Chondrocyte (in vitro differentiated cells): ENCODE results near the gene DSN1. TPM values are rescaled to one million over a fixed set of nuclear protein-coding genes. Genes with fewer than 3 reads are reported as not detected.

Experiments
- DNase-seq: peaks from one replicate; pipeline ENCODE4 v3.0.0; 2021; ENCODE audit warnings: mixed read lengths, low spot score
- H3K27ac Mint-ChIP-seq: one replicate; pipeline ENCODE4 v1.8.0; 2021; ENCODE audit warnings: mild to moderate bottlenecking, moderate library complexity, mixed read lengths; ENCODE audit not compliant: unreplicated experiment
- H3K27me3 Mint-ChIP-seq: 2 replicates; pipeline ENCODE4 v1.8.0; 2021; ENCODE audit warnings: low read depth, mixed read lengths
- H3K36me3 Mint-ChIP-seq: 2 replicates; pipeline ENCODE4 v1.8.0; 2021; ENCODE audit warnings: low read depth, mixed read lengths
- H3K4me1 Mint-ChIP-seq: 2 replicates; pipeline ENCODE4 v1.8.0; 2021; ENCODE audit warnings: low read depth, mild to moderate bottlenecking, mixed read lengths
- H3K4me3 Mint-ChIP-seq: one replicate; pipeline ENCODE4 v1.8.0; 2021; ENCODE audit warnings: mild to moderate bottlenecking, moderate library complexity, mixed read lengths; ENCODE audit not compliant: unreplicated experiment
- H3K9me3 Mint-ChIP-seq: 2 replicates; pipeline ENCODE4 v1.8.0; 2021; ENCODE audit warnings: low read depth, mixed read lengths
- CTCF ChIP-seq: fragments of 200-600 bp; sonication (generic); IDR thresholded peaks from 2 replicates; pipeline ENCODE4 v1.5.0; 2021; ENCODE audit warnings: antibody characterized with exemption, mild to moderate bottlenecking, moderate library complexity
- total RNA-seq: library from RNA; stranded (reverse); gene quantifications from 3 replicates; pipeline ENCODE4 v1.2.1, GENCODE V29; 2021

The DSN1 gene
- total RNA-seq, 1 donor from 2014 or later: 8.3 TPM

DNA sequence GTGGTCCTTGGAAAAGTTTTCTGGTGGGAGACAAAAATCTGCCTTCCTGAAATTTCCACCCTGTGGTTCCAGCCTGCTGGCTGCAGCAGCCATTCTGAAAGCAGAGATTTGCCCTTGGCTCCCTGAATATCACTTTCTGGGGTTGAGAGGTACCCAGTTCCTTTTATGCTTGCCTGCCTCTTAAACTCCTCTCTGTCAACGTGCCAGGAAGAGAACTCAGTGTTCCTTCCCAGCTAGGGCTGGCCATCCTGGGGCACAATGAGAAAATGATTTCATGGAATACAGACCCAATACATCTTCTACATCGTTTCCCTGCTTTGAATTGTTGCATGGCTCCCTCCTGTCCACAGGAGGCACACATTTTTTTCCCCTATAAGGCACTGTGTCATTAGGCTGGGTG, 1.6 kb upstream of the DSN1 start:
- Mint-ChIP-seq H3K27ac (peak overlapping the region; percentile 100), H3K27me3 (no peaks in the 10 kb centered on the region), H3K36me3 (peaks cover 2% of the 10 kb centered on the region), H3K4me3 (no peak overlapping the region), H3K9me3 (no peaks in the 10 kb centered on the region), H3K4me1 (peaks cover 23% of the 10 kb centered on the region)
- no peak for DNase-seq
- TF ChIP-seq CTCF: no peak

DNA sequence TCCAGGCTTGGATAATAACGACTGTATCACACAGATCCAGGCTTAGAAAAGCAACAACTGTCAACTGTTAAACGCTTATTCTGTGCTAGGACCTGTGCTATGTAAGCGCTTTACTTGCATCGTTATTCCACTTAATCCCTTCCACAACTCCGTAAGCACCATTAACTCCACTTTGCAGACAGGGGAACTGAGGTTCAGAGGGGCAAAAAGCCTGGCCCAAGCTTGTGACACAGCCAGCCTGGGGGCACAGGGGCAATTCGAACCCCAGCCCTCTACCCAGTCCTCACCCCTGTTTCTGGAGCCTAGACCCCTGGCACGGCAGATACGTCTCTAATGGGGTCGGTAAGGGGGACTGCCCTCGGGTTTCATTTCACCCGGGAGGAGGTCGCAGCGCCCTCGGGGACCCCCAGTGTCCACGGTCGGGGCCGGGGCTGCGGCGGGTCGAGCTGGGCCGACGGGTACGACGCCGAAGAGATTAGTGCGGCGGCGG, 411 bp downstream of the DSN1 start:
- no peak for TF ChIP-seq CTCF
- peak overlapping the region; percentile 90 for H3K4me3 Mint-ChIP-seq
- no peaks in the 10 kb centered on the region for H3K27me3 Mint-ChIP-seq
- H3K36me3 Mint-ChIP-seq: no peaks in the 10 kb centered on the region
- H3K9me3 Mint-ChIP-seq: no peaks in the 10 kb centered on the region
- H3K4me1 Mint-ChIP-seq: peaks cover 23% of the 10 kb centered on the region
- peak overlapping the region; percentile 100 for H3K27ac Mint-ChIP-seq
- no peak for DNase-seq

DNA sequence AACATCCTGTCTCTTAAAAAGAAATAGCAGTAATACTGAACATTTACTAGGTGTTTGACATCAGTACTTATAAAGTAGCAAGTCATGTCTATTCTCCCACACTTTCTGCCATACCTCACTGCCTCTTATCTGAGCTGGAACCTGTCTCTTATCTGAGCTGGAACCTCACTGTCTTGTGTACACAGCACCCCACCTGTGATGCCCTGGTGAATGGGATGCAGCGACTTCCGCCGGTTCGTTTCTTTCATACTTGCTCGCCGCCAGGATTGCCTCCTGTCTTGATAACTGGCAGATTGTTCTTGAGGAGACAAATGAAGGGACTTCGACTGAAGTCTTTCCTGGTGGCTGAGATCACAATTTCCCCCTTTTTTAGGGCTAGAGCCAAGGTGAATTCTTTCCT, 2.9 kb downstream of the DSN1 start:
- H3K4me3 Mint-ChIP-seq: no peak overlapping the region
- H3K9me3 Mint-ChIP-seq: no peaks in the 10 kb centered on the region
- TF ChIP-seq CTCF: no peak
- DNase-seq: no peak
- no peak overlapping the region for H3K27ac Mint-ChIP-seq
- no peaks in the 10 kb centered on the region for H3K27me3 Mint-ChIP-seq
- peaks cover 23% of the 10 kb centered on the region for H3K4me1 Mint-ChIP-seq
- H3K36me3 Mint-ChIP-seq: no peaks in the 10 kb centered on the region

DNA sequence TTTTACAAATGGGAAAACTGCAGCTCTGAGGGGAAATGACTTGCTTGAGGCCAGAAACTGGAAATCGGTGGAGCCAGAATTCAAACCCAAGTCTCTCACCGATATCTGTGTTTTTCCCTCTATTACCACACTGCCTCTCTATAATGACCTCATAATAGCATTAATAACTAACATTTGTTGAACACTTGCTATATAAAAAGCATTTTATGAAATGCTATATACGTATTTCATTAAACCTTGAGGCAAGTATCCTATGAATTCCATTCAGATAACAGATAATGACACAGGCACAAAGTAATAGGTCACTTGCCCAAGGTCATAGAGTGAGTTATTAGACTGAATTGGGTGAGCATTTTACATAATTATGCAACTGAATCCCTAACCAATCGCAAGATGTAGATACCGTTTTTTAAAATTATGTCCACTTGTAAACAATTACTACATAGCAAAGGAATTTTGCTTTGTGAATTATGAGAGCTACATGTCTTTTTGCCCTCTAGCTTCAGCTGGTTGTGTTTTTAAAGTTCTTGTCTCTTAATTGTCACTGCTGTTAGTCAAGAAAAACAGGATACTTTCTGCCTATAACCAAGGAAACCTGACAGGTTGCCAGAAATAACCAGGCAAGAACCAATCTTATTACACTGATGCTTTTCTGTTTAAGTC, 4.7 kb downstream of the DSN1 start:
- no peaks in the 10 kb centered on the region for H3K9me3 Mint-ChIP-seq
- DNase-seq: no peak
- no peaks in the 10 kb centered on the region for H3K36me3 Mint-ChIP-seq
- no peak overlapping the region for H3K4me3 Mint-ChIP-seq
- peaks cover 14% of the 10 kb centered on the region for H3K4me1 Mint-ChIP-seq
- no peak for TF ChIP-seq CTCF
- H3K27me3 Mint-ChIP-seq: no peaks in the 10 kb centered on the region
- no peak overlapping the region for H3K27ac Mint-ChIP-seq

- Mint-ChIP-seq H3K4me1 (no peaks in the 10 kb centered on the region), H3K9me3 (no peaks in the 10 kb centered on the region), H3K27ac (no peak overlapping the region), H3K36me3 (peaks cover 2% of the 10 kb centered on the region), H3K4me3 (no peak overlapping the region), H3K27me3 (no peaks in the 10 kb centered on the region)
- TF ChIP-seq CTCF: no peak
- no peak for DNase-seq
Measured at GRCh38 chr20:36761125-36761524, 12.4 kb downstream of the DSN1 start.
